ENCODE data around the gene GRK4.
"Not testable (repeated sequence)": the region's sequence is repeated elsewhere in the genome, so short reads cannot be mapped to it uniquely, and the experiment has no call there.

Gene GRK4

GRCh38 chr4:3039706-3040366 is 76.5 kb downstream of the GRK4 start:
- DNase-seq (ENCODE audit: low read depth, low spot score), result no peak

- DNase-seq (ENCODE audit: low read depth, low spot score), result no peak
Observed at GRCh38 chr4:3040452-3041191, 77.3 kb downstream of the GRK4 start.

- DNase-seq (ENCODE audit: low read depth, low spot score), result no peak
Observed at GRCh38 chr4:3041192-3042142, 78.1 kb downstream of the GRK4 start.

- DNase-seq (ENCODE audit: low read depth, low spot score), result no peak
Observed at GRCh38 chr4:3042226-3042625, 78.9 kb downstream of the GRK4 start.

- no peak for DNase-seq (ENCODE audit: low read depth, low spot score)
Observed at GRCh38 chr4:3043282-3044020, 80.1 kb downstream of the GRK4 start.

- DNase-seq (ENCODE audit: low read depth, low spot score), result no peak
Observed at GRCh38 chr4:3044870-3045819, 81.8 kb downstream of the GRK4 start.

- DNase-seq (ENCODE audit: low read depth, low spot score), result no peak
Observed at GRCh38 chr4:3046162-3046561, 82.8 kb downstream of the GRK4 start.

- no peak for DNase-seq (ENCODE audit: low read depth, low spot score)
Observed at GRCh38 chr4:3046623-3047022, 83.3 kb downstream of the GRK4 start.

GRCh38 chr4:3047464-3048286 is 84.3 kb downstream of the GRK4 start:
- peak; percentile 57 for DNase-seq (ENCODE audit: low read depth, low spot score)

GRCh38 chr4:3051141-3051897 is 87.9 kb downstream of the GRK4 start:
- not testable (repeated sequence) for DNase-seq (ENCODE audit: low read depth, low spot score)

- no peak for DNase-seq (ENCODE audit: low read depth, low spot score)
Observed at GRCh38 chr4:3054169-3054759, 90.9 kb downstream of the GRK4 start.

GRCh38 chr4:3059943-3060342 is 96.6 kb downstream of the GRK4 start:
- DNase-seq (ENCODE audit: low read depth, low spot score), result no peak

GRCh38 chr4:3060946-3061345 is 97.6 kb downstream of the GRK4 start:
- DNase-seq (ENCODE audit: low read depth, low spot score), result no peak

GRCh38 chr4:3062471-3062870 is 99.1 kb downstream of the GRK4 start:
- DNase-seq (ENCODE audit: low read depth, low spot score), result no peak

- no peak for DNase-seq (ENCODE audit: low read depth, low spot score)
Observed at GRCh38 chr4:3065551-3065950, 102.2 kb downstream of the GRK4 start.

- DNase-seq (ENCODE audit: low read depth, low spot score), result no peak
Observed at GRCh38 chr4:3066836-3067400, 103.5 kb downstream of the GRK4 start.

- DNase-seq (ENCODE audit: low read depth, low spot score), result no peak
Observed at GRCh38 chr4:3067473-3068001, 104.2 kb downstream of the GRK4 start.
